Activated CD8-positive, alpha-beta memory T cell treated with anti-CD3 and anti-CD28 coated beads, Interleukin-2, amount 50 U/mL, for 24 hours (primary cell): ENCODE measurements around the gene CDH13.

Source experiments
- DNase-seq: peaks from one replicate; pipeline ENCODE4 v3.0.0-alpha.2; 2020; ENCODE audit errors: extremely low read depth

CDH13 gene

DNA sequence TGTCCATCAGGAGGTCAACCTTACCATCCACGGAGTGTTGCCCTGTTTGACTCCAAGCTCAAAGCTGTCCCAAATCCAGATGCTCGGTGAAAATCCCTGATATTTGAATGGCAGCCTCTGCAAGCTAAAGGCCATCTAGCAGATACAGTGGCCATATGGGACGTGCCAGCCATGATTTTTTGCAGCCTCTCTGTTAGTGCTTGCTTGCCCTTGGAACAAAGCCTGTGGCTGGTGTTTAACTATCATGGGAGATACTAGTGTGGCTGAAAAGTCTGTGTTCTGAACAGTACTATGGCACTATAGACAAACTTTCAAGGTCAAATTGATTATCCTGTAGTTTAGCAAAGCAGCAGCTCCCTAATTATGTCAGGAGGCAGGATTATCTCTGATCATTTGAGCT, 214.3 kb downstream of the CDH13 start:
- no peak for DNase-seq

DNA sequence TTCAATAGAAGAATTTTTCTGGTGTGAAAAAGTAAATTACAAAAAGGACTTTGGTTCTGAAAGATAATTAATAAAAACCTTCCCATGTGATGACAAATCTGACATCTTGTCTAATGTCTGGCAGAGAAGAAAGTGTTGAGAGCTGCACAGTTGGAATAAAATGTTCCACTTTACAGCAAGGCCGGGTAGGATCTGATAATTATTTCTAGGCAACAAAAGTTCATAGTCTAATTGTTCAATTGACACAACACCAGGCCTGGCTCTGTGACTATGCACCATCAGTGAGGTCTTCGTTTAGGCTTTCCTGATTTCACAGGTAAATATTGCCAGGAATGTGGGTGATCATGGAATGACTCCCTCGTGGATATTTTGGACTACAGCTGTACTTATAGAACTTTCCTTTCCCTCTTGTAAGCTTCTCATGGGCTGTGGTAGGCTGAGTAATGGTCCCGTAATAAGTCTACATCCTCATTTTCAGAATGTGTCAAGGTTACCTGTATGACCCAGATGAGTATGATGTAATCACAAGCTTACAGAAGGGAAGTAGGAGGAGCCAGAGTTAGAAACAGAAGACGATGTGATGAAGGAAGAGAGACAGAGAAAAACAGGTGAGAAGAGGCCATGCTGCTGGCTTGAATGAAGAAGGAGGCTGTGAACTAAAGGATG, 217.0 kb downstream of the CDH13 start:
- DNase-seq, result no peak

DNA sequence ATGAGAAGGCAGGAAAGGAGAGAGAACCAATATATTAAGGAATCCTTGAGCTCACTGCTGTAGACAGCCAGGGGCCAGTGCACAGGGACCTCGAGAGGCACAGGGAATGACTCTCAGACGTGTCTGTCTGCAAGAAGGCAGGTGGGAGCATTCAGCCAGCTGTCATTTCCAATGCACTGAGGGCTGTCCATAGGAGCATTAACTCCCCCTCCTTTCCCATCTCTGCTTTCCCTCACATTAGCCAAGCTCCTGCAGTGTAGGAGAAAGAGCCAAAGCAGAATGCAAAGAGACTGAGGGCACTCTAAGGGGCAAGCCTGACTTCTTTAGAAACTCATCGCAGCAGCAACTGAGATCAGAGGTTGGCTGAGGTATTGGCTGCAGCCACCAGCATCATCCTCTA, 218.3 kb downstream of the CDH13 start:
- no peak for DNase-seq

DNA sequence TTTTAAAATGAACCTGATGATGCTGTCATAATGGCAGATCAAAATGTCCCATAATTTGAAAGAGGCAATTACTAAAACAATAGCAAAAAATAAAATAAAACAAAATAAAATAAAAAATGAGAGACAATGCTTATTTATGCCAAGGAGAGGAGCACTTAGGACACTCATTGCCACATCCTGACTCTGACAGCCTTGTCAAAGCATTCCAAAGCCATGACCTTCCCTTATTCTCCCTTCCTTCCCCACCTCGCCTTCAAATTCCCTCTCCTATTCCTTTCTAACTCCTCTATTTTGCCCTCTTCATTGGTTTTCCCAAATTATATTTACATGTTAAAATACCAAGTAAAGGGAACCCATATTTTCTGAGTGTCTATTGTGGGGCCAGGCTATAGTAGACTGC, 220.0 kb downstream of the CDH13 start:
- no peak for DNase-seq

DNA sequence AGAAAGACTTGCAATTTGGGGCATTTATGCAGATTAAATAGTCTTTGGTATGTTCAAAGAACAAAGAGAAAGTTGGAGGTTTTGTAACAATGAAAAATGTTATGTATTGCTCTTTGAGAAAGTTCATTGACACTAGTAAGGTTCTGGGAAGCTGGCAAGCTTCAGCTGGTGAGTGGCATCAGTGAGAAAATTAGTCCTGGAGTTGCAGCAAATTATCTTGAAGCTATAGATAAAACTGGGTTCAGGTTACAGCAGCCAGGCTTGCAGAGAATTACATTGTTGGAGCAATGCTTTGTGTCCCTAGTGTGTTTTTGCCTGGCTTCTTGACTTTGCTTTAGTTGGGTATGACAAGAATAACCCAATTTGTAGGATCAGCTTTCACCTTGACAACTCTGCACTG, 221.2 kb downstream of the CDH13 start:
- DNase-seq, result no peak

DNA sequence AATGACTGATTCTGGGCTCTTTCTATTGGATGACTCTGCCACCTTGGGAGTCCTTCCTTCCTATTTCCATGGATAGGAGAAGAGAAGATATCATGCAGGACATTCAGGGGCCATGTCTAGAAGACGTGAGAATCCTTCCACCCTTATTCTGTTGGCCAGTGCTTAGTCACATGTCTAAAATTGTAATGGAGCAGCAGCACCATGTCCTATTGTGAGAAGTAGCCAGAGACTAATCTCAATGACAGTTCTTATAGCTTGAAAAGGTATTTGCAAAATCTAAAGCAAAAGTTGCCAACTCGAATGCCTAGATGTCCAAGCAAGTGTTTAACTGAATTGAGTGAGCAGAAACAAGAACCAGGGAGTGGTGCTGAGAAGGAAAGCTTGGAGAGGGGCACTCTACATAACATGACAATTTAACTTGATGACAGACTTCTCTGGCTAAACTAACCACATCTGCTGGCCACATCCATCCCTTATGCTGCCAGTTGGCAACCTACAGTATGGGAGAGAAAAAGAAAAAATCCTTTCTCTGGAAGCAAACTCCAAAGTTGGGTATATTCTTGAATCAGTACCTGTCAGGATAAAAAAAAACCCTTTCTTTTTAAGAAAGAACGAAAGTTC, 225.7 kb downstream of the CDH13 start:
- DNase-seq, result no peak

DNA sequence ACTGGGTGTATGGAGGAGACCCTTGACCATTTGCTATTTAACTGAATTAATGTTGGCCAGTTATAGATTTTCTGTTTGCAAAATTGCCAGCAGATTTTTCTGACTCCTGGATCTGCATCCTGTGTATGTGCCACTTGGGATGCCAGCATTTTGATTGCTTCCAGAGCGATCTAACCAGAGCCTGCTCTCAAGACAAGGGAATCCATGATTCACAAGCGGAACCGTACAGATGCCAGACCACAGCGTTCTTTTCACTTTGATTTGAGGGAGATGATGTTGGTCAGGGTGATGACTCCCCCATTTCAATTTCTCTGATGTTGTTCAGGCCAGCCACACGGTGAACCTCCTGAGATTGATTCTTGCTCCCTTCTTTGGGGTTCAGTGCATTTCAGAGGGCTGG, 228.7 kb downstream of the CDH13 start:
- DNase-seq, result no peak

DNA sequence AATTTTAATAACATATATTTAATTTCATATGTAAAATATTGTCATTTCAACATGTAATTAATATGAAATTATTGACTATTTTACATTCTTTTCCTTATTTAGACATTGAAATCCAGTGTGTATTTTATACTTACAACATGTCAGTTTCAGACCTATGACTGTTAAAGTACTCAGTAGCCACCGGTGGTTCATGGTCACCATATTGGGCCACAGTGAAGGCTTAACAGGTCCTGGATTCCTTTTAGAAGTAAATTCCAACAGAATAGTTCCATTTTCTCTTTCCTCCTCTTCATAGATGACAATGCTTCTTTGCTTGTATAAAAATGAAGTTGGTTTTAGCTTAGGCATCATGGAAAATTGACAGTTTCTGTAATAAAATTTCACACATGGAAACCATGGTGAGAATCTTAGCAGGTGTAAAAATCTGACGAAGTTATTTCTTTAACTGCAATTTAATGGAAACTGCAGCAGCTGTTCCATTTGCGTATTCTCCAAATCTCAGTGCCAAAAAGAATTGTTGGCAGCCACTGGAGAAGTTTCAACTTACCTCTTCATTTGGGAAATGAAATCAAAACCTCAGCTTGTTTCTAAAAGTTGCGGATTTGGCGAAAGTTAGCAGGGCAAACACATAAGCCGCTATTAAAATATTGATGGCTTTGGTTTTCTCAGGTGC, 231.1 kb downstream of the CDH13 start:
- no peak for DNase-seq

DNA sequence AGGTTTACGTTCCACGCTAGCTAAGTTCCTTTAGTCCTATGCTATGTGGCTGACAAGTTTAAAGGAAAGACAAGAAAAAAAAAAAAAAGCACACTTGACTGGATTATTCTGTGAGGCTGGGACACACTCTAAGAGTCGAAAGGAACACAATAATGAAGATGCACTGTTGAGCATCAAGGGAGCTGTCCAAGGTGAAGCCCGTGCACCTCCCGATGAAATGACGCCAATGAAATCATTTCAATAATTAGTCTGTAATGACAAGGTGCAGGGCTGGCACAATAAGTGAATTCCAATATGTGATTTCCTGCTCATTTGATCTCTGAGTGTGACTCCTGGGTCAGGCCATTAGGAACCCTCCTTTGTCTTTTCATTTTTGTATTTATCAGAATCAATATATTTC, 232.9 kb downstream of the CDH13 start:
- DNase-seq, result no peak

DNA sequence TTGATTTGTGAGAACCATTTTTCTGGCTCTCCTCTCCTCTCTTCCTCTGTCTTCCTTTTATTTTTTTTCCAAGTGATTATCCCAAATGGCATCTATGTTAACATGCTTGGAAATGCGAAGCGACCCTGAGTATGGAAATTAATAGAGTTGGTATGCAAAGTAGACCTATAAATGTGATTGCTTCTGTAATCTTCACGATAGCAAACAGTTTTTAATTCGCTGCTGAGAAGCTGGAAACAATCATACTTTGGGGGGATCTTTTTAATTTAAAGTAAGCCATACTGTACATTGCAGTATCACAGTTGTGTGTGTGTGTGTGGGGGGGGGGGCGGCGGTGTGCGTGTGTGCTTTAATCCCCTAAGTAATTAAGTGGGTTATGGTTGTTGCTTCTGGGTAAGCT, 233.3 kb downstream of the CDH13 start:
- DNase-seq, result no peak

DNA sequence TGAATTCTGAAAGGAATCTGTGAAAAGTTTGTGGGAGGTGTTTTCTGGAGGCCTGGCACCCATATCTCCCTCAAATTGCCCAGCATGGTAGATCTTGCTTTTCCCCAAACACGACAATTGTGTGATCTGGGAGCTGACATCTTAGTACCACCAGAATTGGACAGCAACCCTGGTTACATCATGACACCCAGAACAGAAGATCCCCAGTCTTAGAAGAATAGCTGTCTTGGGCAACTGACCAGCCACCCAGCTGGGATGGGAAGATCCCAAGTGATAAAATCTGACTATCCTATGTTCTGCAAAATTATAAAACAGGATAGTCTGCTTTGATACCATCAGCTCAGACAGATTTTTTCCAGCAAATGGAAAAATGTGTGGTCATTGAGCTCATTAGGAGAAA, 235.3 kb downstream of the CDH13 start:
- DNase-seq, result no peak

DNA sequence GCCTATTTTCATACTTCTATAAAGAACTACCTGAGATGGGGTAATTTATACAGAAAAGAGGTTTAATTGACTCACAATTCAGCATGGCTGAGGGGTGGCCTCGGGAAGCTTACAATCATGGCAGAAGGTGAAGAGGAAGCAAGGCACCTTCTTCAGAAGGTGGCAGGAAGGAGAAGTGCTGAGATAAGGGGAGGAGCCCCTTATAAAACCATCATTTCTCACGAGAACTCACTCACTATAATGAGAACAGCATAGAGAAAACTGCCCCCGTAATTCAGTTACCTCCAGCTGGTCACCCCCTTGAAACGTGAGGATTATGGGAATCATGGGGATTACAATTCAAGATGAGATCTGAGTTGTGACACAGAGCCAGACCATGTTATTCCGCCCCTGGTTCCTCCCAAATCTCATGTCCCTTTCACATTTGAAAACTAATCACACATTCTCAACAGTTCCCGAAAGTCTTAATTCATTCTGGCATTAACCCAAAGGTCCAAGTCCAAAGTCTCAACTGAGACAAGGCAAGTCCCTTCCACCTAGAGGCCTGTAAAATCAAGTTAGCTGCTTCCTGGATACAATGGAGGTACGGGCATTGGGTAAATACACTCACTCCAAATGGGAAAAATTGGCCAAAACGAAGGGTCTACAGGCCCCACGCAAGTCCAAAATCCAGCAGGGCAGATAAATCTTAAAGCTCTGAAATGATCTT, 237.7 kb downstream of the CDH13 start:
- no peak for DNase-seq

DNA sequence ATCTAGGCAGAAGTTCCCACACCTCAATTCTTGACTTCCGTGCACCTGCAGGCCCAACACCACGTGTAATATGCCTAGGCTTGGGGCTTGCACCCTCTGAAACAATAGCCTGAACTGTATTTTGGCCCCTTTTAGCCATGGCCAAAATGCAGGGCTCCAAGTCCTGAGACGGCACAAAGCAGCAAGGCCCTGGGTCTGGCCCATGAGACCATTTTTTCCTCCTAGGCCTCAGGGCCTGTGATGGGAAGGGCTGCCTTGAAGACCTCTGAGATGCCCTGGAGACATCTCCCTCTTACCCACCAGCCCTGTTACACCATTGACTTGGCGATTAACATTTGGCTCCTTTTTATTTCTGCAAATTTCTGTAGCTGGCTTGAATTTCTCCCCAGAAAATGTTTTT, 238.6 kb downstream of the CDH13 start:
- DNase-seq, result no peak

DNA sequence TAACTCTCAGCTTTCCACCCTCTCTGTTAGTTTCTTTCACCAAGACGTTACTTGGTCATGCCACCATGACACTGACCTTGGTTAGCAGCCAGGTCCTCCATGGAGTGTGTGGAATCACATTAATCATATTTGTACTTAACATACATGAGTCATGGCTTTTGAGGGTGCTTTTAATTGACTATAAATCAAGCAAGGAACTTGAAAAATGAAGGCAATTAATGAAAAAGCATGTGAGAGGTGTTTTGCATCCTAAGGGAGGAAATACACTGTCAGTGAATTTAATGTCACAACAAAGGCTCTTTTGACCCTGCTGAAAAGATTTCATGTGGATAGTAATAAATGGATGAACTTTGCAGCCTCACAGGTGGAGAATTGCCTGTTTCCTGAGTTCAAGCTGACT, 240.7 kb downstream of the CDH13 start:
- no peak for DNase-seq

DNA sequence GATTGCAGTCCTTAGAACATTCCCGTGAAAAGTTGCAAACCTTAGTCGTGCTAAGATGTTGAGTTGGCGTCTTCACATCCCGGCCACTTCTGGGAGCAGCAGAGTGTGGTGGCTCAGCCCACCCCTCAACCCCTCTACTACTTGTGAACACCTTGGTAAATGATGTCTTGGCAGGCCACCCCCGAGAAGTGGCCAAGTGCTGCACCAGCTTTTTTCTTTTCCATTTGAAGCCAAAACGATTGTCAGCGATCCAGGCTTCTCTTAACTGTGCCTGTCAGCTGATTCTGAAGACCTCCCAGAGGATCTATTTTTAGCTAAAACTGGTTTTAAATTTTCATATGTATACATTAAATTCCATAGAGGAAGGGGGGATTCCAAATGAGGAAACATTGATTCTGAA, 247.5 kb downstream of the CDH13 start:
- no peak for DNase-seq

DNA sequence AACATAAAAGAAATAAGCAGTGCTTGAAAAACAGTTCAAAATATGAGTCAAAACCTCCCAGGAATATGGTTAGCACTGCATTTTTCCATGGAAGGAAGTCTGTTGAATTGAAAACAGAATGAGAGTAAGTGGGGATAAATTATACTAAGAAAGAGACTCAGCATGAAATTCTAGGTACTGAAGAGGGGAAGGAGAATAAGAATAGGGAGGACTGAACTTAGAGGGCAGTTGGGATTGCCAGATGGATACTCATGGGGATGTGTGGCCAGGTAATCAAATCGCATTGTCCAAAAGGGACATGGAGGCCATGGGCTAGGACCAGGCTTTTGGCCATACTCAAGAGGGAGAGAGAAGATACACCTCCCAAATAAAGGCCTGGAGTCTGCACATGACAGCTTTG, 247.9 kb downstream of the CDH13 start:
- no peak for DNase-seq

DNA sequence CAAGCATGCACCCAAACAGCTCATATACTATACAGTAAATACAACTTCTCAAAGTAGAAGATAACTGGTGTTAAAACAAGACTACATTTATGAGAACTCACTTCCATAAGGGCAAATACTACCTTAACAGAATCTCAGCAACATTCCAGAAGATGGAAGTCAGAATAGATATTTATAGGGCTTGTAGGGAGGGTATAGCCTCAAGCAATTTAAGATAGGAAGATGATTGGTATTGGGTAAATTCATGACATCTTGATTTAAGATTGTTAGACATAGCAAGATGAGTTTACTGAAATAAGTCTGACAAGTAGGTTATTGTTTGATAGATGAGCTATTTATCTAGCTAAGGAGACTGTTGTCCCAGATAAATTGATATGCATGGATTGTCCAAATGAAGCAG, 250.2 kb downstream of the CDH13 start:
- DNase-seq, result no peak

DNA sequence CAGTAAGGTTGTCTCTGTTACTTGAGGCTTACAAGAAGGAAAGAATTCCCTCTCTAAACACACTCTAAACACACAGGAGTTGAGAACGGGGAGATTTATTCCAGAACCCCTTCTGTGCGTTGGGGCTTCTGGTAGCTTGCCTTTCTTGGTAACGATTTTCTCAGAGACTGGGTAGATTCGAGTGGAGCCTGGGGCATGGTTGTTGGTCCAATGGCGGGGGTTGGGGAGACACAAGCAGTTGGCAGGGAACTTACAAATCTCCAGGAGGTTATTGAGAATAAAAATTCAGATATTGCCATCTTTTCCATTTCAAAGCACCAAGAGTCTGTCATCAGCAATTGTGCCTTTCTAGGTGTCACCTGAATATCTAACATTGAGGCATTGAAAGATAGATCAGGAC, 251.7 kb downstream of the CDH13 start:
- no peak for DNase-seq

DNA sequence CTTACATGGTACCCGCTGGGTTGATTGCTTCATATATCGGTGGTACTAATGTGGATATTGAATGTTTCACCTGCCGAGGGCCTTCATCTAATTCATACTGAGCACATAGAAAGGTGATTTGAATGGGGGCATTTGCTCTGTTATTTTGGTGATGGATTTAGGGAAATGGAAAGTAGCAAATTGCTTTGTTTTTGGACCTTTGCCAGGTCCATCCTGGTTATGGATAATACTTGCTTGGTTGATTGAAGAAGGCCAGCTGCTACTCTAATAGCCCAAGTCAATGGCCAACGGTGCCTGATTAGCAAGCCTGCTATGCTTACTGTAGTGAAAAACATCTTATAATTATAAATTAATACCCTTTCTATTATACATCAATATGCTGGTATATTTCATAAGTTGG, 253.6 kb downstream of the CDH13 start:
- DNase-seq, result no peak

DNA sequence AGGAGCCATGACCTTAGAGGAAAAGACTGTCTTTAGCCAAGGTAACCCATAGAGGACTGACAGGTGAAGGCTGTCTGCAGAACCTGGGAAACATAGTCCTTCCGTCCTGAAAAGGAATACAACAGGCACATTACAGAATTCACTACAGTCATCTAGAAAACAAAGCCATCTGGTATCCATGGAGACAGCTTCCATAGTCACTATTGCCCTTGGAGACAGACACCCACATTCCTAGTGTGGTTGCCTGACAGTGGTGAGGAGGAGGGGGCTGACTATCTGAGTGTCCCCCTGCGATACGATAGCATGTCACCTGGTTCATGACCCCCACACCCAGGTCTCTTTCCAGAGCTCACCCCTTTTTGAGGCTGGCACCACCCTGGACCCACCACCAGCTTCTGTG, 254.7 kb downstream of the CDH13 start:
- no peak for DNase-seq

DNA sequence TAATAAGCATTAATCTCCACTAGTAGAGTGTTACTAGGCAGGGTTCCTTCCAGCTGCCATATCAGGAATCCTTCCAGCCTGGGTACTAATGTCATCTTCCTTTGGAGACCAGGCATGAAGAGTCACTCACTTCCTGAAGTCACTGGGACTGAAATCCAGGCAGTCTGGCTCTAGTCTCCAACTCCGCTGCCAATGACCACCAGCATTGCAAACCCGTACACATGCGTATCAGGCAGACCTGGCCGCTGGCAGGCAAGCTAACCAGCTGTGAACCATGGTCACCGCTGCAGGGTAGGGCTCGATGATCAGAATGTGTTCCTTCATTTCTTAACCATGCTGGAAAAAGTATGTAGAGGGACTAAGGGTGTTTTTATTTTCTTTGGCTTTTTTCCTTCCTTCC, 255.5 kb downstream of the CDH13 start:
- no peak for DNase-seq

DNA sequence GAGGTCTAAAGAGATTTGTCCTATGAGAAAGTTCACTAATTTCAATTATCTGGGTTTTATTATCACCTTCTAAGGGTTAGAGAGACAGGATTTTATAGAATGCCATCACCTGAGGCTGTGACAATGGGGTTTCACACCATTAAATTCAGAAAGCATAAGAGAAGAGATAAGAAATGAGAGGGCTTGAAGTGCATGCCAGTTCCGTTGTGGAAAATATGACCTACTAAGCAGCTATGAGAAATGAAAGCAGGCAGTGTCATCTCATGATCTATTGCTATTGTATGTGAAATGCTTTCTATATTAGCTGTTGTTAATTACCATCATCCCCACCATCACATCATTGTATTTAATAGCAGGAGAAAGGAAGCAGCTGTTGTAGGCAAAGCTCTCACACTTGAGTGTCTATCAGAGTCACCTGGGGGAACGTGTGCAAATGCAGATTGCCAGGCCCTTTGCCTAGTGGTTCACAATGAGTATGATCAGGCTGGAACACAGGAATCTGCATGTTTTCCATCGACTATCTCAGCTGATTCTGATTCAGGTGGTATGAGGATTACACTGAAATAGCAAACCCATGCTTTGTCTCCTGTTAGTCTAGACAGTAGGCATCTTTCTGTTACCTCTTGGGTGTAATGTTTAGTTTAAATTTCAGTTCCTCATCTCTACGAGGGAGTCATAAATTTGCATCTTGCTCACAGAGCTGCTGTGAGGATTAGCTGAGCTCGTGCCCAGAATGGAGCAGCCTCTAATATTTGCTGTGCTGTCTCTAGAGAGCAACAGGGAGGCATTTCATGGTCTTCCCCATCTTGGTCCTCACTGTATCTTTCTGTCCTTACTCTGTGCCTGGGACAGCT, 256.4 kb downstream of the CDH13 start:
- no peak for DNase-seq
